GM12878 (cell line): ENCODE results near the gene MAMDC2. TPM values are rescaled to one million over a fixed set of nuclear protein-coding genes. Genes with fewer than 3 reads are reported as not detected.

Experiments
- CBFB ChIP-seq: IDR thresholded peaks from 2 replicates; pipeline ENCODE4 v1.6.1; 2016; ENCODE audit warnings: antibody characterized with exemption, low read depth
- CBX5 ChIP-seq: sonication (generic); IDR thresholded peaks from 2 replicates; pipeline ENCODE4 v1.6.1; 2016; ENCODE audit warnings: low read depth, moderate library complexity, mild to moderate bottlenecking, inconsistent platforms
- FOXM1 ChIP-seq: IDR thresholded peaks from 2 replicates; pipeline ENCODE4 v1.6.1; 2012; ENCODE audit warnings: low read depth, mild to moderate bottlenecking, inconsistent platforms, low read length, moderate library complexity
- GABPA ChIP-seq: IDR thresholded peaks from 2 replicates; pipeline ENCODE4 v1.6.1; 2014; ENCODE audit warnings: antibody characterized with exemption, low read depth, mild to moderate bottlenecking, inconsistent platforms
- HDAC6 ChIP-seq: fragments of 200-600 bp; sonication (generic); IDR thresholded peaks from one replicate; pipeline ENCODE4 v1.8.0; 2017; ENCODE audit warnings: antibody characterized with exemption; ENCODE audit not compliant: unreplicated experiment
- KLF5 ChIP-seq: fragments of 450-650 bp; IDR thresholded peaks from 2 replicates; pipeline ENCODE4 v1.6.1; 2014; ENCODE audit warnings: mild to moderate bottlenecking; ENCODE audit not compliant: partially characterized antibody
- MYC ChIP-seq: IDR thresholded peaks from 2 replicates; pipeline ENCODE4 v1.6.1; 2011; ENCODE audit warnings: mild to moderate bottlenecking, low read length, moderate library complexity, inconsistent platforms; ENCODE audit not compliant: insufficient read depth, insufficient replicate concordance, insufficient read length, severe bottlenecking
- NBN ChIP-seq: fragments of 450-650 bp; IDR thresholded peaks from 2 replicates; pipeline ENCODE4 v1.6.1; 2016
- NFIC ChIP-seq: IDR thresholded peaks from 2 replicates; pipeline ENCODE4 v1.6.1; 2012; ENCODE audit warnings: low read depth, mild to moderate bottlenecking, inconsistent platforms, low read length, moderate library complexity
- NFYB ChIP-seq: IDR thresholded peaks from 2 replicates; pipeline ENCODE4 v1.6.1; 2011; ENCODE audit warnings: low read depth, mild to moderate bottlenecking, low read length, improper control_type of control experiment, moderate library complexity; ENCODE audit not compliant: insufficient read depth
- NR2C1 ChIP-seq: fragments of 450-650 bp; IDR thresholded peaks from 2 replicates; pipeline ENCODE4 v1.6.1; 2017; ENCODE audit warnings: antibody characterized with exemption, mild to moderate bottlenecking, moderate library complexity
- NR2C2 ChIP-seq: IDR thresholded peaks from 2 replicates; pipeline ENCODE4 v1.6.1; 2011; ENCODE audit warnings: borderline replicate concordance, low read depth; ENCODE audit not compliant: control insufficient read depth, insufficient read length
- PAX5 ChIP-seq: IDR thresholded peaks from 2 replicates; pipeline ENCODE4 v1.6.1; 2011; ENCODE audit warnings: low read depth, low read length, borderline replicate concordance
- RFX5 ChIP-seq: IDR thresholded peaks from 2 replicates; pipeline ENCODE4 v1.6.1; 2011; ENCODE audit warnings: low read depth, low read length, improper control_type of control experiment
- SIX5 ChIP-seq: IDR thresholded peaks from 2 replicates; pipeline ENCODE4 v1.6.1; 2011; ENCODE audit warnings: mild to moderate bottlenecking, low read depth, low read length, moderate library complexity; ENCODE audit not compliant: severe bottlenecking
- SMAD1 ChIP-seq: fragments of 450-650 bp; IDR thresholded peaks from 2 replicates; pipeline ENCODE4 v1.6.1; 2018; ENCODE audit warnings: mild to moderate bottlenecking, low read depth; ENCODE audit not compliant: partially characterized antibody
- SMAD5 ChIP-seq: IDR thresholded peaks from 2 replicates; pipeline ENCODE4 v1.6.1; 2016; ENCODE audit warnings: antibody characterized with exemption, low read depth
- STAT1 ChIP-seq: fragments of 450-650 bp; conservative IDR thresholded peaks from 2 replicates; pipeline ENCODE4 v1.6.1; 2014; ENCODE audit warnings: antibody characterized with exemption, mild to moderate bottlenecking
- SUZ12 ChIP-seq: fragments of 200-600 bp; sonication (generic); IDR thresholded peaks from one replicate; pipeline ENCODE4 v1.6.1; 2018; ENCODE audit warnings: antibody characterized with exemption, mild to moderate bottlenecking; ENCODE audit not compliant: unreplicated experiment
- TARDBP ChIP-seq: IDR thresholded peaks from 2 replicates; pipeline ENCODE4 v1.6.1; 2016; ENCODE audit warnings: borderline replicate concordance
- TCF12 ChIP-seq: IDR thresholded peaks from 2 replicates; pipeline ENCODE4 v1.6.1; 2011; ENCODE audit warnings: low read depth, mild to moderate bottlenecking, low read length
- YBX1 ChIP-seq: fragments of 450-650 bp; IDR thresholded peaks from 2 replicates; pipeline ENCODE4 v1.6.1; 2016; ENCODE audit warnings: antibody characterized with exemption
- ZBTB4 ChIP-seq: fragments of 450-650 bp; formaldehyde crosslinking; IDR thresholded peaks from 2 replicates; pipeline ENCODE4 v1.4.0; 2022; ENCODE audit warnings: mild to moderate bottlenecking, moderate library complexity
- ZNF217 ChIP-seq: fragments of 450-650 bp; IDR thresholded peaks from 2 replicates; pipeline ENCODE4 v1.6.1; 2017; ENCODE audit warnings: antibody characterized with exemption, mild to moderate bottlenecking
- ZNF274 ChIP-seq: IDR thresholded peaks from one replicate; pipeline ENCODE4 v1.8.0; 2011; ENCODE audit not compliant: insufficient read length, insufficient read depth
- ZNF384 ChIP-seq: IDR thresholded peaks from 2 replicates; pipeline ENCODE4 v1.6.1; 2012; ENCODE audit warnings: low read depth, mild to moderate bottlenecking, low read length, improper control_type of control experiment, borderline replicate concordance
- polyA plus RNA-seq, 11 experiments: library from polyadenylated mRNA; depleted of rRNA in 4 of 11; unstranded in 6 of 11; stranded (reverse) in 5 of 11; fragments of >200 nt; fragmentation: Nextera tagmentation in 4 of 11; fragmentation: Illumina TruSeq in 1 of 11; extraction: Ambion mirVana in 4 of 11; extraction: Trizol in 1 of 11; gene quantifications; 1 replicate in 1 of 11; 2 replicates in 10 of 11; pipeline versions ENCODE4 v1.2.1 to v1.2.3, GENCODE V29; 2011 to 2016; ENCODE audit warnings: inconsistent platforms in 2 of 11, missing spikeins in 2 of 11, low read depth in 1 of 11
- total RNA-seq, 4 experiments: library from RNA; depleted of rRNA in 3 of 4; stranded (reverse); fragments of >200 nt in 3 of 4; fragmentation: Illumina TruSeq in 1 of 4; extraction: Trizol in 1 of 4; gene quantifications; 2 replicates each; pipeline versions ENCODE4 v1.2.1 to v1.2.3, GENCODE V29; 2013 to 2021
- TF ChIP-seq, protein P1 (sequence below), 3 experiments: IDR thresholded peaks in 2 of 3; conservative IDR thresholded peaks in 1 of 3; 2 replicates each; pipeline ENCODE4 v1.5.1; 2011; ENCODE audit warnings: low read depth in 3 of 3, low read length in 3 of 3, mild to moderate bottlenecking in 3 of 3, control low read depth in 2 of 3, moderate library complexity in 2 of 3, inconsistent platforms in 1 of 3, mixed read lengths in 1 of 3; ENCODE audit not compliant: control insufficient read depth in 2 of 3, insufficient read depth in 1 of 3; ENCODE audit errors: extremely low read depth in 1 of 3

Gene MAMDC2
- total and polyA plus RNA-seq, 10 of the 15 experiments (the other 5 are each of a cell fraction or from before 2014, with no cell fraction given): 0.01 to 0.09 TPM; not detected in 8

DNA sequence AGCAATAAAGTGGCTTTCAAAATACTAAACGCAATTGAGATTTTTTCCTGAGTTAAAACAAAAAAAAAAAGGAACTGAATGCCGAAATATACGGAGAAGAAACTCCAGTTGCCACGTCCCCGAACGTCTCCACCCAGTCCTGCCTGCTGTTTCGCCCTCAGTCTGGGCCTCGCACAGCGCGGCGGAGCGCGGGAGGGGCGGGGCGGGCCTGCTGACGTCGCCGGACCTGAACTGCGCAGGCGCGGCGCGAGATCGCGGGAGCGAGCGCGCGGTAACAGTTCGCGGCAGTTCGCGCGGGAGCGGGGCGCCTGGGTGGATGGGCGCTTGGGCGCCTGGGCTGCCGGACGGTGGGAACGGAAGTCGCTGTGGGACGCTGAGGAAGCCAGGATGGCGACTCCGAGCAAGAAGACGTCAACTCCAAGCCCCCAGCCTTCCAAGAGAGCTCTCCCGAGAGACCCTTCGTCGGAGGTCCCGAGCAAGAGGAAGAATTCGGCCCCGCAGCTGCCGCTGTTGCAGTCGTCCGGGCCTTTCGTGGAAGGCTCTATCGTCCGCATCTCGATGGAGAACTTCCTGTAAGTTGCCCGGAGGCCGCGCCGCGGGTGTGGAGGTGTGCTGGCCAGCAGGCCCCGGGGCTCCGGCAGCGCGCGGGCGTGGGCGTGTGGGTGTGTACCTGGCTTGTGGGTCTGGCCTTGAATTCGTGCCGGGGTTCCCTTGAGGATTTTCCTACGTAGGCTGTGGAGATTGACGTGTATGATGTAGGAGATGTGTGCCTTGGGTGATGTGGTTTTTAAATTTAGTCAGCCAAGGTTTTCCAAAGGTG is 215.3 kb downstream of the MAMDC2 start, which contains the start of gene SMC5 (continued):
- TF ChIP-seq SUZ12 (no peak), SMAD5 (peak; percentile 74; the same call in 1 of the 2 replicates), RFX5 (0 out of 2 replicates have a peak, but pooled peaks have one; percentile 49), ZNF217 (0 out of 2 replicates have a peak, but pooled peaks have one; percentile 39), MYC (peak; percentile 50), CBX5 (no peak), TCF12 (0 out of 2 replicates have a peak, but pooled peaks have one; percentile 52), PAX5 (peak; percentile 52; the same call in 1 of the 2 replicates), KLF5 (no peak), HDAC6 (no peak), STAT1 (no peak), NFYB (no peak), ZNF274 (no peak), ZBTB4 (CRISPR knock-in tag) (no peak), NR2C2 (no peak), SIX5 (no peak), SMAD1 (no peak), TARDBP (no peak), NFIC (no peak; the same call in 1 of the 2 replicates), ZNF384 (no peak), CBFB (peak; percentile 43), YBX1 (no peak), NR2C1 (no peak), FOXM1 (no peak), NBN (peak; percentile 80; the same call in 1 of the 2 replicates), GABPA (peak; percentile 20; the same call in 1 of the 2 replicates)
- TF ChIP-seq, protein P1, sequence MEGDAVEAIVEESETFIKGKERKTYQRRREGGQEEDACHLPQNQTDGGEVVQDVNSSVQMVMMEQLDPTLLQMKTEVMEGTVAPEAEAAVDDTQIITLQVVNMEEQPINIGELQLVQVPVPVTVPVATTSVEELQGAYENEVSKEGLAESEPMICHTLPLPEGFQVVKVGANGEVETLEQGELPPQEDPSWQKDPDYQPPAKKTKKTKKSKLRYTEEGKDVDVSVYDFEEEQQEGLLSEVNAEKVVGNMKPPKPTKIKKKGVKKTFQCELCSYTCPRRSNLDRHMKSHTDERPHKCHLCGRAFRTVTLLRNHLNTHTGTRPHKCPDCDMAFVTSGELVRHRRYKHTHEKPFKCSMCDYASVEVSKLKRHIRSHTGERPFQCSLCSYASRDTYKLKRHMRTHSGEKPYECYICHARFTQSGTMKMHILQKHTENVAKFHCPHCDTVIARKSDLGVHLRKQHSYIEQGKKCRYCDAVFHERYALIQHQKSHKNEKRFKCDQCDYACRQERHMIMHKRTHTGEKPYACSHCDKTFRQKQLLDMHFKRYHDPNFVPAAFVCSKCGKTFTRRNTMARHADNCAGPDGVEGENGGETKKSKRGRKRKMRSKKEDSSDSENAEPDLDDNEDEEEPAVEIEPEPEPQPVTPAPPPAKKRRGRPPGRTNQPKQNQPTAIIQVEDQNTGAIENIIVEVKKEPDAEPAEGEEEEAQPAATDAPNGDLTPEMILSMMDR (IDR thresholded peaks at IDR 0.05 in 2 of 3, conservative IDR thresholded peaks at IDR 0.05 in 1 of 3; ENCODE audit: control insufficient read depth in 2 of 3, extremely low read depth in 1 of 3, insufficient read depth in 1 of 3, low read depth in 3 of 3, low read length in 3 of 3): no peak
